RWPE2 (cell line): ENCODE data around the gene COMT.

ENCODE experiments used
- ATAC-seq: fragments of 200-7000 bp; cut with Tn5 transposase; 3 replicates; pipeline ENCODE4 v1.9.1; 2021; ENCODE audit warnings: low read depth
- DNase-seq: peaks from one replicate; pipeline ENCODE4 v3.0.0-alpha.2; 2020; ENCODE audit warnings: low spot score
- H3K27ac ChIP-seq: fragments of 450-650 bp; 2 replicates; pipeline ENCODE4 v1.5.1; 2017; ENCODE audit warnings: mild to moderate bottlenecking; ENCODE audit not compliant: poor library complexity, severe bottlenecking
- H3K27me3 ChIP-seq: fragments of 250-450 bp; sonication (Bioruptor Pico); 2 replicates; pipeline ENCODE4 v1.5.1; 2021; ENCODE audit warnings: mild to moderate bottlenecking, moderate library complexity; ENCODE audit not compliant: insufficient read depth, poor library complexity, severe bottlenecking
- H3K36me3 ChIP-seq: fragments of 250-450 bp; sonication (Bioruptor Pico); 2 replicates; pipeline ENCODE4 v1.5.1; 2020; ENCODE audit warnings: low read depth, mild to moderate bottlenecking, moderate library complexity
- H3K4me1 ChIP-seq: fragments of 250-450 bp; sonication (Bioruptor Pico); 2 replicates; pipeline ENCODE4 v1.5.1; 2021; ENCODE audit warnings: mild to moderate bottlenecking, moderate library complexity; ENCODE audit not compliant: insufficient read depth, poor library complexity, severe bottlenecking
- H3K4me3 ChIP-seq: fragments of 250-450 bp; sonication (Bioruptor Pico); 2 replicates; pipeline ENCODE4 v1.5.1; 2021; ENCODE audit warnings: mild to moderate bottlenecking, moderate library complexity; ENCODE audit not compliant: severe bottlenecking
- H3K9me3 ChIP-seq: fragments of 250-450 bp; sonication (Bioruptor Pico); 2 replicates; pipeline ENCODE4 v1.5.1; 2021; ENCODE audit warnings: mild to moderate bottlenecking, moderate library complexity; ENCODE audit not compliant: severe bottlenecking
- TF ChIP-seq, protein P1 (sequence below): fragments of 450-650 bp; IDR thresholded peaks from one replicate; pipeline ENCODE4 v1.5.1; 2017; ENCODE audit warnings: mild to moderate bottlenecking, moderate library complexity; ENCODE audit not compliant: poor library complexity, severe bottlenecking

Gene COMT

DNA sequence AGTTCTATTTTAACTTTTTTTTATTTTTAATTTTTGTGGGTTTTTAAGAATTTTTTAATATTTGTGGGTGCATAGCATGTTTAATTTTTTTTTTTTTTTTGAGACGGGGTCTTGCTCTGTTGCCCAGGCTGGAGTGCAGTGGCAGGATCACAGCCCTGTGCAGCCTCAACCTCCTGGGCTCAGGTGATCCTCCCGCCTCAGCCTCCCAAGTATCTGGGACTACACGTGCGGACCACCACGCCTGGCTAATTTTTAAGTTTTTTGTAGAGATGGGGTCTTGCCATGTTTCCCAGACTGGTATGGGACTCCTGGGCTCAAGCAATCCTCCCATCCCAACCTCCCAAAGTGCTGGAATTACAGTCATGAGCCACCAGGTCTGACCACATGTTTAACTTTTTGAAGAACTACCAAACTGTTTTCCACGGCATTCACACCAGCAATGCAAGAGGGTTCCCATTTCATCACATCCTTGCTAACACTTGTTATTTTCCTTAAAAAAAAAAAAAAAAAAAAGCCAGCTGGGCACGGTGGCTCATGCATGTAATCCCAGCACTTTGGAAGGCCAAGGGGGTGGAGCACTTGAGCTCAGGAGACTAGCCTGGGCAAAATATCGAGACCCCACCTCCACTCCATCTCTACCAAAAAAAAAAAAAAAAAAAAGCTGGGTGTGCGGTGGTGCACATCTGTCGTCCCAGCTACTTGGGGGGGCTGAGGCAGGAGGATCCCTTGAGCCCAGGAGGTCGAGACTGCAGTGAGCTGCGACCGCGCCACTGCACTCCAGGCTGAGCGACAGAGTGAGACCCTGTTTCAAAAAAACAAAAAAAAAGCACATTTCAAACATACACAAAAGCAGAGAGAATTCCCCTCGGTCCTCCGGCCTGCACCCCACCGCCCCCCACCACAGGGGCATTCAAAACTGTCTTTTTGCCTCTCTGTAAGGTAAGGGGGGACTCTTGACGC lies 16.8 kb downstream of the COMT start:
- Histone ChIP-seq H3K36me3 (peaks cover under 1% of the 10 kb centered on the region; the same call in 1 of the 2 replicates), H3K4me1 (peaks cover 10% of the 10 kb centered on the region), H3K27ac (no peak overlapping the region), H3K9me3 (no peaks in the 10 kb centered on the region), H3K4me3 (no peak overlapping the region), H3K27me3 (no peaks in the 10 kb centered on the region)
- TF ChIP-seq, protein P1, sequence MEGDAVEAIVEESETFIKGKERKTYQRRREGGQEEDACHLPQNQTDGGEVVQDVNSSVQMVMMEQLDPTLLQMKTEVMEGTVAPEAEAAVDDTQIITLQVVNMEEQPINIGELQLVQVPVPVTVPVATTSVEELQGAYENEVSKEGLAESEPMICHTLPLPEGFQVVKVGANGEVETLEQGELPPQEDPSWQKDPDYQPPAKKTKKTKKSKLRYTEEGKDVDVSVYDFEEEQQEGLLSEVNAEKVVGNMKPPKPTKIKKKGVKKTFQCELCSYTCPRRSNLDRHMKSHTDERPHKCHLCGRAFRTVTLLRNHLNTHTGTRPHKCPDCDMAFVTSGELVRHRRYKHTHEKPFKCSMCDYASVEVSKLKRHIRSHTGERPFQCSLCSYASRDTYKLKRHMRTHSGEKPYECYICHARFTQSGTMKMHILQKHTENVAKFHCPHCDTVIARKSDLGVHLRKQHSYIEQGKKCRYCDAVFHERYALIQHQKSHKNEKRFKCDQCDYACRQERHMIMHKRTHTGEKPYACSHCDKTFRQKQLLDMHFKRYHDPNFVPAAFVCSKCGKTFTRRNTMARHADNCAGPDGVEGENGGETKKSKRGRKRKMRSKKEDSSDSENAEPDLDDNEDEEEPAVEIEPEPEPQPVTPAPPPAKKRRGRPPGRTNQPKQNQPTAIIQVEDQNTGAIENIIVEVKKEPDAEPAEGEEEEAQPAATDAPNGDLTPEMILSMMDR, result no peak
- DNase-seq, result peak; percentile 13
- ATAC-seq, result no peak

DNA sequence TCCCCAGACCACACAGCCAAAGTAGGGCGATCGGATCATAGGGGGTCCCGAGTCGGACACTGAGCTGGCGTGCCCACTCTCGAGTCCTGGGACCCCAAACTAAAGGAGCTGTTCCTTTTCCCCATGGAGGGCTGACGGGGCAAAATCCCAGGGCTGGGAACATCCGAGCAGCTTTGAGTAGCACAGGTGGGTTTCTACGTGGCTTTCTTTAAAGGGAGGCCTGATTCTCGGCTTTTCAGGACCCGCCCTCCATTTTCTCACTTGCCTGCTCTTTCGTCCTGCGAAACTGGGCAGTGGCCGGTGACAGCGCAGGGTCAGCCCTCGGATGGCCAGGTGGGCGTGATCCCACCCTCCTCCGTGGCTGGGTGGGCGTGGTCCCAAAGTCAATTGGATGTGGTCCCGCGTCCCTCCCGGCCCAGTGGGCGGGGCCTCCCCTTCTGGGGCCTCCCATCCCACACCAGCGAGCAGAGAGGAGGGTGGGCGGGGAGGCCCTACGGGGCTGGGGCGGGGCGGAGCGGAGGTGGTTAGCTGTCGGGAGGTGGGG lies 17.5 kb downstream of the COMT start:
- DNase-seq, result peak; percentile 66

DNA sequence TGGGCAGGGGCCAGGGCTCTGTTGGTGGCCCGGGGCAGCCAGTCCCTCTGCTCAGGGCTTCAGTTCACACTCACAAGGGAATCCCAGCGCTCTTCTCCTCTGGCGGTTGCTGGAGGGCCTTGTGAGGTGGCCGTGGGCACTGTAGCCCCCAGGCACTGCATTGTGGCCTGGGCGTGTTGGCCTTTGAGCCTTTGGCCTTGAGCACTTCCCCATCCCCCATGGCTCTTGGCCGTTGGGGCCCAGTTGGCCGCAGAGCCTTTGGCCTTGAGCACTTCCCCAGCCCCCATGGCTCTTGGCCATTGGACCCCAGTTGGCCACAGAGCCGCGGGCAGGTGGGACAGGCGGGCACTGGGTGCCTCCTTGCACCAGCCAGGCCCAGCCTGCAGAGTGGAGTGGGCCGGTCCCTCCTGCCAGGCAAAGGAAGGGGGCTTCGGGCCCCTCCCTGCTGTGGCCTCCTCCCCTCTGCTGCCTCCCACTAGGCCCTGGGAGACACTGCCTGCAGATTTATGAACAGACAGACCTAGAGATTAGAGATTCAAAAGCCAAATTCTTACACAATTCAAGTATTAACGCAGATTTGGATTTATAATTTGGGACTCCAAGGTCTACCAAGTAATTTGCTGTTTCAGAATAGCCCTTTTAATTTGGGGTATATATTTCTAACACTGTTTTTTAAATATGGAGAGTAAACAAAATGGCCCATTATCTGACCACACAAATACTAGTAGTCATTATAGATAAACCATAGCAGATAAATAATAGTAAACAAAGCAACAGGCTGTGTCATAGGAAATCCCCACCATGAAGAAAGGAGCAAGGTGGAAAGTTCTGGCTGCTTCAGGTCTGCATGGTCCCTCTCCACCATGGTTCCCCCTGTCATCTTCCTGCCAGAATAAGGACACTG lies 18.3 kb downstream of the COMT start:
- no peak overlapping the region for H3K4me3 ChIP-seq
- TF ChIP-seq, protein P1, result no peak
- H3K36me3 ChIP-seq, result peaks cover 15% of the 10 kb centered on the region
- H3K9me3 ChIP-seq, result no peaks in the 10 kb centered on the region
- H3K27me3 ChIP-seq, result no peaks in the 10 kb centered on the region
- H3K27ac ChIP-seq, result peak overlapping the region; percentile 14
- peaks cover 16% of the 10 kb centered on the region for H3K4me1 ChIP-seq
- ATAC-seq, result no peak
- peak; percentile 60 for DNase-seq

More for the DNA sequence above, 17.5 kb downstream of the COMT start:
- TF ChIP-seq, protein P1, result no peak
- H3K9me3 ChIP-seq, result no peaks in the 10 kb centered on the region
- no peak for ATAC-seq
- H3K4me1 ChIP-seq, result peaks cover 16% of the 10 kb centered on the region
- peak overlapping the region; percentile 14 for H3K27ac ChIP-seq
- no peaks in the 10 kb centered on the region for H3K27me3 ChIP-seq
- H3K4me3 ChIP-seq, result no peak overlapping the region
- H3K36me3 ChIP-seq, result peaks cover 8% of the 10 kb centered on the region

DNA sequence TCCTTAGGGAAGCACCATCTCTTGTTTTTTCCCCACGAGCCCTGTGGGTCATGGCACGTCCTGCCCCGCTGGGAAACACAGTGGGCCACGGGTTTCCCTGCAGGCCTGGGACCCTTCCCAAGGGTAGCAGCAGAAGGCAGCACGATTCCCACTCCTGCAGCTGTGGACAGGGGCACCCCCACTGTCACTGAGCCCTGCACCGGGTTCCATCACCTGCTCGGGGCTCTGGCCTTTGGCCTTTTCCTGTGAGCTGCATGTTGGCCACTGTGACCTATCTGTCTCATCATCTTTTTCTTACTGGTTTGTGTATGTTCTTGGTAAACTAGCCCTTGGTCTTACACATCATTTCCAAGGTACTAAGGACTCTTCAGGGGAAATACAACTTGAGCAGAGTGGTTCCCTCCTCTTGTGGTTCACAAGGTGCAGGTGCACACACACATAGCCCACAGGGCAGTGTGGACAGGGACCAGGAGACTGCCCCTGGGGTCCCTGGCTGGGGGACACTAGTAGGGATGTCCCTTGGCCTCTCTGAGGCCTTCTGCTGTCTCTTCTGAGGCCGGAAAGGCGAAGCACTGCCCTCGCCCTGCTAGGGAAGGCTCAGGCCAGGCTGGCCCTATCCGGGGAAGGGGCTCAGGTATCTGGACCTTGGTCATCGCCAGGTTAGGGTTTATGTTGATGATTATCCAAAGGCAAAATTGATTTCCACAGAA lies 19.1 kb downstream of the COMT start:
- DNase-seq (peak; percentile 49), ATAC-seq (no peak)
- Histone ChIP-seq H3K4me3 (no peak overlapping the region), H3K27ac (no peak overlapping the region), H3K9me3 (no peaks in the 10 kb centered on the region), H3K27me3 (no peaks in the 10 kb centered on the region), H3K36me3 (peaks cover 21% of the 10 kb centered on the region), H3K4me1 (peaks cover 16% of the 10 kb centered on the region)
- TF ChIP-seq, protein P1, result no peak
